Endodermal cell (in vitro differentiated cells): ENCODE measurements around the gene CBL. TPM values are rescaled to one million over a fixed set of nuclear protein-coding genes. Genes with fewer than 3 reads are reported as not detected.
"Not testable (repeated sequence)": the region's sequence is repeated elsewhere in the genome, so short reads cannot be mapped to it uniquely, and the experiment has no call there.

Experiments
- DNase-seq: peaks from one replicate; pipeline ENCODE4 v3.0.0-alpha.2; 2017
- H3K27ac ChIP-seq: 2 replicates; pipeline ENCODE4 v1.5.1; 2013; ENCODE audit warnings: mild to moderate bottlenecking, low read depth, low read length, moderate library complexity
- H3K27me3 ChIP-seq: 2 replicates; pipeline ENCODE4 v1.6.1; 2013; ENCODE audit warnings: mild to moderate bottlenecking, low read length, moderate library complexity; ENCODE audit not compliant: insufficient read depth, control insufficient read depth, poor library complexity, severe bottlenecking
- H3K36me3 ChIP-seq: 2 replicates; pipeline ENCODE4 v1.7.0; 2013; ENCODE audit warnings: mild to moderate bottlenecking, low read length, moderate library complexity; ENCODE audit not compliant: control insufficient read depth, insufficient read depth
- H3K4me1 ChIP-seq: one replicate; pipeline ENCODE4 v1.7.0; 2013; ENCODE audit warnings: low read length; ENCODE audit not compliant: control insufficient read depth, insufficient read depth
- H3K4me3 ChIP-seq: 2 replicates; pipeline ENCODE4 v1.5.1; 2013; ENCODE audit warnings: mild to moderate bottlenecking, low read length, moderate library complexity
- H3K9ac ChIP-seq: 2 replicates; pipeline ENCODE4 v1.6.1; 2013; ENCODE audit warnings: mild to moderate bottlenecking, low read length, moderate library complexity; ENCODE audit not compliant: poor library complexity, severe bottlenecking; ENCODE audit errors: extremely low read depth
- H3K9me3 ChIP-seq: 2 replicates; pipeline ENCODE4 v1.6.1; 2013; ENCODE audit warnings: mild to moderate bottlenecking, low read length, moderate library complexity; ENCODE audit not compliant: control insufficient read depth
- H3K27ac Mint-ChIP-seq: 2 replicates; pipeline ENCODE4 v1.8.0; 2020; ENCODE audit warnings: mixed read lengths
- H3K27me3 Mint-ChIP-seq: 2 replicates; pipeline ENCODE4 v1.8.0; 2021; ENCODE audit warnings: mild to moderate bottlenecking, mixed read lengths; ENCODE audit not compliant: insufficient read depth
- H3K36me3 Mint-ChIP-seq: 2 replicates; pipeline ENCODE4 v1.8.0; 2020; ENCODE audit warnings: low read depth, mixed read lengths
- H3K4me1 Mint-ChIP-seq: 2 replicates; pipeline ENCODE4 v1.8.0; 2020; ENCODE audit warnings: mixed read lengths
- H3K4me3 Mint-ChIP-seq: 2 replicates; pipeline ENCODE4 v1.8.0; 2020; ENCODE audit warnings: mild to moderate bottlenecking, moderate library complexity, mixed read lengths
- H3K9me3 Mint-ChIP-seq: 2 replicates; pipeline ENCODE4 v1.8.0; 2020; ENCODE audit warnings: mild to moderate bottlenecking, mixed read lengths
- CTCF ChIP-seq: fragments of 200-600 bp; sonication (generic); conservative IDR thresholded peaks from 2 replicates; pipeline ENCODE4 v1.5.0; 2021; ENCODE audit warnings: antibody characterized with exemption, mild to moderate bottlenecking
- WGBS, 2 experiments: methylation state at CpG; one replicate each; pipeline versions ENCODE4 v1.1.5 to v1.1.7; 2013; ENCODE audit warnings: missing lambda C conversion rate in 2 of 2, mixed read lengths in 1 of 2; ENCODE audit not compliant: insufficient coverage in 1 of 2, insufficient read length in 1 of 2; 5-methylcytosine and 5-hydroxymethylcytosine counted together
- total RNA-seq, 2 donors: library from RNA; stranded (reverse); fragmentation: NEBNext Ultra II Directional in 1 of 2; extraction: Animal tissue kit (Norgen Biotek cat#: 25700) in 1 of 2; gene quantifications; 2 replicates in 1 of 2; 3 replicates in 1 of 2; pipeline ENCODE4 v1.2.1, GENCODE V29; 2021

Gene CBL
- total RNA-seq, 2 donors from 2014 or later, result 40.3 to 52.7 TPM

GRCh38 chr11:119181677-119182412, 24.3 kb upstream of the CBL start:
- no peak overlapping the region for H3K4me3 Mint-ChIP-seq
- no peaks in the 10 kb centered on the region for H3K4me1 ChIP-seq
- H3K36me3 ChIP-seq, result no peaks in the 10 kb centered on the region
- H3K27ac Mint-ChIP-seq, result no peak overlapping the region
- H3K27ac ChIP-seq, result no peak overlapping the region
- H3K9ac ChIP-seq, result no peak overlapping the region
- no peaks in the 10 kb centered on the region for H3K9me3 Mint-ChIP-seq
- H3K36me3 Mint-ChIP-seq, result peaks cover 17% of the 10 kb centered on the region
- H3K9me3 ChIP-seq, result no peaks in the 10 kb centered on the region
- H3K27me3 ChIP-seq, result no peaks in the 10 kb centered on the region
- TF ChIP-seq CTCF, result no peak
- H3K4me3 ChIP-seq, result no peak overlapping the region
- WGBS, 2 experiments, result 88 to 92% methylated on average over 13 to 17 of the region's 17 CpGs
- peaks cover 12% of the 10 kb centered on the region for H3K4me1 Mint-ChIP-seq
- H3K27me3 Mint-ChIP-seq, result peaks cover 4% of the 10 kb centered on the region
- no peak for DNase-seq

GRCh38 chr11:119184399-119184798, 21.7 kb upstream of the CBL start:
- not testable (repeated sequence) for H3K4me3 Mint-ChIP-seq, H3K9ac ChIP-seq, H3K36me3 ChIP-seq, H3K9me3 ChIP-seq, H3K27me3 Mint-ChIP-seq, H3K27ac ChIP-seq, H3K9me3 Mint-ChIP-seq, H3K27me3 ChIP-seq, H3K27ac Mint-ChIP-seq, H3K4me3 ChIP-seq, DNase-seq, H3K4me1 ChIP-seq
- Mint-ChIP-seq H3K4me1 (peaks cover 12% of the 10 kb centered on the region), H3K36me3 (peaks cover 14% of the 10 kb centered on the region)
- WGBS, 2 experiments, result 79 to 89% methylated on average over 5 to 9 of the region's 9 CpGs

- no peak overlapping the region for H3K27ac ChIP-seq
- peaks cover 12% of the 10 kb centered on the region for H3K4me1 Mint-ChIP-seq
- 91 to 93% methylated on average over 5 to 11 of the region's 15 CpGs for WGBS, 2 experiments
- H3K9me3 ChIP-seq, result no peaks in the 10 kb centered on the region
- no peaks in the 10 kb centered on the region for H3K36me3 ChIP-seq
- H3K9me3 Mint-ChIP-seq, result no peaks in the 10 kb centered on the region
- H3K9ac ChIP-seq, result no peak overlapping the region
- H3K27me3 ChIP-seq, result no peaks in the 10 kb centered on the region
- no peak overlapping the region for H3K4me3 ChIP-seq
- no peak overlapping the region for H3K4me3 Mint-ChIP-seq
- peaks cover 4% of the 10 kb centered on the region for H3K27me3 Mint-ChIP-seq
- DNase-seq, result no peak
- no peak for TF ChIP-seq CTCF
- H3K27ac Mint-ChIP-seq, result no peak overlapping the region
- peaks cover 8% of the 10 kb centered on the region for H3K36me3 Mint-ChIP-seq
- no peaks in the 10 kb centered on the region for H3K4me1 ChIP-seq
These were observed 20.0 kb upstream of the CBL start for GRCh38 chr11:119185981-119186634.
